ENCODE data around the gene FYN.

- TF ChIP-seq CTCF (IDR thresholded peaks at IDR 0.05; ENCODE audit: low read depth, low read length, poor library complexity, severe bottlenecking), result no peak
- TF ChIP-seq EZH2phosphoT487 (IDR thresholded peaks at IDR 0.05; ENCODE audit: borderline replicate concordance, low read length), result no peak
These were observed 60.0 kb downstream of the FYN start for GRCh38 chr6:111813237-111813636.

Data from DOHH2 (cell line).